ENCODE data around the gene INPP4A.
A peak's percentile ranks its signal among the peaks of the same experiment; 100 is the strongest.

The INPP4A gene

DNA sequence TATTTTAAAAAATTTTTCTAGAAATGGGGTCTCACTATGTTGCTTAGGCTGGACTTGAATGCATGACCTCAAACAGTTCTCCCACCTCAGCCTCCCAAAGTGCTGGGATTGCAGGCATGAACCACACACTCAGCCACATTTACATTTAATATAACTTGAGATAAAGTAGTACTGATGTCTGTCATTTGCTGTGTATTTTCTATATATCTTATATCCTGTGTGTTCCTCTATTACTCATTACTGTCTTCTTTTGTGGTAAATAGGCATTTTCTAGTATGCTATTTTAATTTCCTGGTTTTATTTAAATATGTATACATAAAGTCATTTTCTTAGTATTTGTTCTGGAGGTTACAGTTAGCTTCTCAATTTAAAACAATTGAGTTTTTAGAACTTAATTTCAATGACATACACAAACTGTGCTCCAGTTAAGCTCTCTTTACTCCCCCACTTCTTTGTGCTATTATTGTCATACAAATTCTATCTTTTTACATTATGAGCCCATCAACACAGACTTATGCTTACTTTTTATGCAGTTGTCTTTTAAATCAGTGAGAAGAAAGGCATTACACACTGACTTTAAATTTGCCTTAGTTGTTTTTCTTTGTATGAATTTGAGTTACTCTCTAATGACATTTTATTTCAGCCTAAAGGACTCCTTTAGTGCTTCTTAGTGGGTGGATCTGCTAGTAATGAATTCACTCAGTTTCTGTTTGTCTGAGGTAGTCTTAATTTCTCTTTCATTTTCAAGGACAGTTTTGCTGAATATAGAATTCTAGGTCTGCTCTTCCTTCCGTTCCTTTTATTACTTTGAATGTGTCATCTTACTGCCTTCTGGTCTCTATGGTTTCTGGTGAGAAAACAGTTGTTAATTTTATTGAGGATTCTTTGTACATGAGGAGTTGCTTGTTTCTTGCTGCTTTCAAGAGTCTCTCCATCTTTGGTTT, 6.2 kb upstream of the INPP4A start:
- no peak for DNase-seq

DNA sequence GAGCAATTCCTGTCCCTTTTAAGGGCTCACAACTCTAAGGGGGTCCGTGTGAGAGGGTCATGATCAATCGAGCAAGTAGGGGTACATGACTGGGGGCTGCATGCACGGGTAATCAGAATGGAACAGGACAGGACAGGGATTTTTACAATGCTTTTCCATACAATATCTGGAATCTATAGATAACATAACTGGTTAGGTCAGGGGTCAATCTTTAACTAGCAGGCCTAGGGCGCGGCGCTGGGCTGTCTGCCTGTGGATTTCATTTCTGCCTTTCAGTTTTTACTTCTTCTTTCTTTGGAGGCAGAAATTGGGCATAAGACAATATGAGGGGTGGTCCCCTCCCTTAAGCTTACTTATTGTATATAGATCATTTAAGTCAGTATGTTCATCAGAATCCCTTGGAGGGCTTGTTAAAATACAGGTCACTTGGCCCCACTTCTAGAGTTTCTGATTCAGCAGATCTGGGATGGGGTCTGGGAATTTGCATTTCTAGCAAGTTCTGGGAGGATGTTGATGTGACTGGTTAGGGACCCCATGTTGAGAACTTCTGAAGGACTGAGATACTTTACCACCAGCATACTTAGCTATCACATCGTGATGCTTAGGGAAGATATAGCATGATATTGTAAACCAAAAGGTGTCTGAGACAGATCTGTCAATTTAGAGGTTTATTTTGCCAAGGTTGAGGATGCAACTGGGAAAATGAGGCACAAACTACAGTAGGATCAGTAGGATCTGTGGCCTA, 2.8 kb upstream of the INPP4A start:
- no peak for DNase-seq

DNA sequence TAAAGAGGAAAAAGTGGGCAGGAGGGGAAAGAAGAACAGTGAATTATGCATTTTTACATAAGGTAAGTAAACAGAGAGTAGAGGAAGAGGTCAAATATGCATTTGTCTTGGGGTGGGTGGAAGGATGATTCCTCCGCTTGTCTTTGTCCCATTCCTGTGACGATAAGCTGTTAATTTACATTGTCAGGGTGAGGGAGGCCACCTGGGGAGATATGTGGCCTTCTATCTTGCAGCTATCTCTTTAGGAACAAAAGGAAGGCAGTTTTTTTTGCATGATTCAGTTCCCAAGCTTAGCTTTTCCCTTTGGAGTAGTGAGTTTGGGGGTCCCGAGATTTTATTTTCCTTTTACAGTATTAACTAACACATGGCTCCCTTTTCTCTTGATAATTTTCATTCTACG, 2.2 kb upstream of the INPP4A start:
- DNase-seq = no peak

DNA sequence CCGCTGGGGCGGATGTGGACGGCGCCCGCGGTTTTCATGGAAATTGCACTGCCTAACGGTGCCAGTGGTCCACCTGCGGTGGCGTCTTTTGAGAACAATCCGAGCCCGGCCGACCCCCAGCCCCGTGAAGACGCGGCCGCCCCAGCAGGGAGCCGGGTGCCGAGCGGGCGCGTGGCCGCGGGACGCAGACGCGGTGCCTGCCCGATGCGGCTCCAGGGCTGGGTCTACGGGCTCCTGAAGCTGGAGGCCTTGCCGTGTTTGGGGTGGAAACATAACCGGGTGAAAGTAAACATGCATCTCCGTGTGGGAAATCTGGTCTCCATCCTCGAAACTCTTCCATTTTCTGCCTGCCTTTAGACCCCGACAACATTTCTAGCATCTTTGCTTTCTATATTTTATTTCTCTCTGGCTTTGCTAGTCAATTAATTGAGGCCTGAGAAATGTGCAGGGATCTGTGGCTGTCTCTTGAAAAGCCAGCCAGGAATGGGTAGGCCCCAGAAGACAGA, 572 bp downstream of the INPP4A start:
- DNase-seq = peak; percentile 7

DNA sequence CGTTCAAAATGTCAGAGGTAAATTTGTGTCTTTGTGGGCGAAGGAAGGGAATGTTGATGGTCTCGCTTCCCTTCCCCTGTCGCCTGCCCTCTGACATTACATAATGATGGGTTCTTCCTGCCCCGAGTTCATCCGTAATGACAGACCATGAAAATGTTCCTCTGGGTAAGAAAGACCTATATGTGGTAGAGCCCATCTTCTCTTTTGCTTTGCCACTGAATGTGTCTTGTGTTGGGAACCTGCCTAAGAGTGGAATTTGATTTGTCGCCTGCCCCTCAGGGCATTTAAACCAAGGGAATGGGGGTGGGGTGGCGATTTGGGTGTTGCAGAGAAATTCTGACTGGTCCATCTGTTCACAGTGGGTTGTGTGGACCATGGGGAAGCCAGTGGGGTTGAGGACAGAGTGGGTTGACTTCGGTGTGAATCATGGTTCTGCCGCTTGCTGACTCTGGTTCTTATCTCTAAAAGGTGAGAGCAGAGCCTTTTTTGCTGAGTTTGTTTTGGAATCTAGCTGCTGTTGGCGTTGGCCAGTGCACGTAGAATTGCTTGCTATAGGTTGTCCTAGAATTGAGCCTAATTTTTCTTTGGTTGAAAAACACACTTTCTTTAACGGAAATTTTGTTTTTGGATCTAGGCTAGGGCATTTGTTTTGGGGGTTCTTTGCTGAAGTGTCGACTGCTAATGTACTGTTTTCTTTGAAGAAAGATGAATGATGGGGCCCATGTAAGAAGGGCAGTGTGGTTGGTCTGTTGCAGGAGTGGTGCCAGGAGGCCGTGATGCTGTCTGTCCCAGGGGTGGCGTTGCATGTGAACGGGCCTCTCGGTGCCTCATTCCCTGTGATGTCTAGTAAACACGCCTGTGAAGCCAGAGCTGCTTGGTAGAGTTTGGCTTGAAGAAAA, 1.3 kb downstream of the INPP4A start:
- DNase-seq = no peak

DNA sequence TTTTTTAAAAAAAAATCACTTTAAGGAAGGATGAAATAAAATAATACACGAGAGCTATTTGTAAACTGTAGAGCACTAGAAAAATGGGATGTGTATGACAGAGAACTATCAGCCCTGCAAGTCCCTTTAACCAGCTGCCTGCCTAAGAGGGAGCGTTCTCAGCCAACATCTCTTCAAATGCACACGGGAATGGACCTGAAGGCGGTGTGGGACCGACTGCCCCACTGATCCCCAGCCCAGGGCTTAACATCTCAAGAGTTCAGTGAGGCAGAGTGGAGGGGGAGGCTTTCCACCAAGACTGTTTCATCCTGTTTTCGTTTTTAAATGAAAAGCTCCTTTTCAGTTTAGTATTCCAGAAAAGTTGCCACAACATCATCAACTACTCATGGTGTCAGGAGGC, 2.2 kb downstream of the INPP4A start:
- no peak for DNase-seq

DNA sequence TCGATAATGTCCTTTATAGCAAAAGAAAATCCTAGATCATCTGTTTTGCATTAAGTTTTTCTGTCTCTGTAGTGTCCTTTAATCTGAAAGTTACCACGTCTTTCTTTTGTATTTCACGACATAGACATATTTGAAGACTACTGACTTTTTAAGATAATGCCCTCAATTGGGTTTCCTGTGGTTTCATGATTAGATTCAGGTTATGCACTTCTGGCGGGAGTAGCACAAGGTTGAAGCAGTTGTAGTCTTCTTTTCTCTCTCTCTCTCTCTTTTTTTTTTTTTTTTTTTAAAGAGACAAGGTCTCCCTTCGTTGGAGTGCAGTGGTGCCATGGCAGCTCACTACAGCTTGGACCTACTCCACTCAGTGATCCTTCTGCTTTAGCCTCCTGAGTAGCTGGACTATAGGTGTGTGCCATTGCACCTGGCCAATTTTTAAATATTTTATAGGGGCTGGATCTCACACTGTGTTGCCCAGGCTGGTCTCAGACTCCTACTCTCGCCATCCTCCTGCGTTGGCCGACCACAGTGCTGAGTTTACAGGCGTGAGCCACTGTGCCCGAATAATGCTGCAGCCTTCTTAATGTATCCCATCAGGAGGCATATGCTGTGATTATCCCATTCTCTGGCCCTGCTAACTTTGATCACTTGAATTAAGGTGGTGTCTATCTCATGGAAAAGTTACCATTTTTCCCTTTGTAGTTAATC, 3.9 kb downstream of the INPP4A start:
- no peak for DNase-seq

DNA sequence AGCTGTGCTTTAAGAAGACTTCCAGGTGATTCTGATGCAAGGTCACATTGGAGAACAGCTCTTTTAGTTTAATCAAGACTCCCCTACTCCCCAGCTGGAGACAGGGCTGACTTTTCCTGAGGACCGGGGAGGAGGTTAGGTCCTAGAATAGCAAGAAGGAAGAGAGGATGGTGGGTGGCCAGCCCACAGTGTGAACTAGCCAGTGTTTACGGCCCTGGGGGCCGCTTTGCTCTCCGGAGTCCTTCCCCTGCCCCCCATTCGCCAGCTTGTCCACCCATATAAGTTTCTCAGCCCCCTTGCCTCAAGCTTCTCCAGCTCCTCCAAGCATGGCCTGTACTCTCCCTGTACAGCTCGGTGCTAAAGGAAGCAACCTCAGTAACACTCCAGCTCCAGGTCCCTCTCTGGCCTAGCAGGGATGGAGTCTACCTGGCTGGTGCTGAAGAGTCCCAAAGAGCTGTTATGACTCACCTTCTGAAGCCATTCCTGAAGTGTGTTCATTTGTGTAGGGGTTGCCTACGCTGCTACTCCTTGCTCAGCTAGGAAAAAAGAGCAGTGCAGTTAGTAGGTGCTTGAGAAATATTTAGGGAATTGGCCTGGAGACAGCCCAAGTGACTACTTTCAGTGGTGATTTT, 7.9 kb downstream of the INPP4A start:
- no peak for DNase-seq

DNA sequence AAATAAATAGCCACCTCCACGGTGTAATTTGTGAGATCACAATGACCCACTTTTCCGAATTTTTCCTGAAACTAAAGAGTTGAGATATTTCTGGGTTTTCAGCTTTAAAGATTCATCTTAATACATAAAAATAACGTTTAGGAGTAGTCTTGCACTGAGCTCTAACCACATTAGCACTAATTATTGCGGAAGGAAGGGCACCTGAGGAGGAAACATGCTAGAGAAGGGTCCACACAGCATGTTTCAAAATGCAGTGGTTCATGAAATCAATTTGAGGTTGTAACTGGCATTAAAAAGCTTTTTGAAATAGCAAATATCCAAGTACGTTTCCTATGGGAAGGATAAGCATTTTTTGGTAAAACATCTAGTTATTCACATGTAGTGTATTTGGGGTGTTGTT, 8.4 kb downstream of the INPP4A start:
- no peak for DNase-seq

DNA sequence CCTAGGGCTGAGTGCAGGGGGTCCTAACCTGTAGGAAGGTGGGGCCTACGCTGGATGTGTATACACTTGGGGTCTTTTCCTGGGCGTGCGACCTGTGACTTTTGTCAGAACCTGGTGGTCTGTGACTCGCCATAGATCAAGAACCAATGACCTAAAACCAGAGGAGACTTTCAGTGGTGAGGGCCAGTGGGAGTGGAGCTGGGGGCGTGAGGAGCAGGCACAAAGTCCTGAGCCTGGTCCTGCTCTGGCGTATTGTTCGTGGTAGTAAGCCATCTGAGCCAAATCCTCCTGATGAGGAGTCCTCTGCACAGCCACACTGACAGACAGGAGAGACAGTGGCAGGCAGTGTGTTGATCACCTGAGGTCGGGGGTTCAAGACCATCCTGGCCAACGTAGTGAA, 8.9 kb downstream of the INPP4A start:
- DNase-seq = no peak

DNA sequence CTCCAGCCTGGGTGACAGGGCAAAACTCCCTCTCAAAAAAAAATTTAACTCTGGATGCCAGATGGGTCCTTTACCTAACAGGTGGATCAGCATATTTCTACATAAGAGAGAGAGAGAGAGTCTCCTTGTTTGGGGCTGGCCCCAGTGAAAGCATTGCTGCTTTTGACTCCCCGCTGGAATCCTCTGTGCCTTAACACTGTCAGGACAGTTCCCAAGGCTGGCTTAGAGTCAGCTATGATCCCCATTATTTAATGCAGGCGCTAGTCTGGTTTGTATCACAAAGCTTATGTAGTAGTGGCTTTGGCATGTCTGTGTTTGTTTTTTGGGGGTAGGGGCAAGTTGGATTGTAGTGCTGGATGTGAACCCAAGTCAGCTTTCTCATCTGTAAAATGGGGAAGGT, 9.4 kb downstream of the INPP4A start:
- DNase-seq = peak; percentile 23

DNA sequence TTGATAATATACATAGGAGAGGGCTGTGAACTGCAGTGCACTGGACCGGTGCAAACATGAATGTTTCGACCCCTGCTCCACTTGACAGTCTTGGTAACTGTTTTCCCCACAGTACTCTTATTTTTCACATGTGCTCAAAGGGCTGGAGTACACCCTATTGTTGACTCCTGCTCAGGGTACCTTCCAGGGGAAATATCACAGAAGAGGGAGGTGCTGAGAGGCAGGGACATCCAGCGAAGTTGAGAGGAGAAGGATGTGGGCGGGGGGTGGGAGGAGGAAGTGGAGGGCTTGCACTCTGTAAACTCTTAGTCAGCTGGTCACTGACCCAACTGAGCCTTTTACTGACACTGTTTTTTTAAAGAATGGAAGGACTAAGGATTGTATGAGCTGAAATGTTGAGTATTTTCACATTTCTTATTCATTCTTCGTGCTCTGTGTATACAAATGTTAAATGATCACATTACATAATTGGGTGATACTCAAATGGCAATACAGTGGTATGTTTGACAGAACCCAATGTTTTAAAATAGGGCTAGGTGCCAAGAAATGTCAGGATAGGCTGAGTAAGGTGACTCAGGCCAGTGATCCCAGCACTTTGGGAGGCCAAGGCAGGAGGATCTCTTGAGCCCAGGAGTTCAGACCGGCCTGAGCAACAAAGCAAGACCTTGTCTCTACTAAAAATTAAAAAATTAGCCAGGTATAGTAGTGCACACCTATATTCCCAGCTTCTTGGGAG, 10.0 kb downstream of the INPP4A start:
- DNase-seq = no peak

DNA sequence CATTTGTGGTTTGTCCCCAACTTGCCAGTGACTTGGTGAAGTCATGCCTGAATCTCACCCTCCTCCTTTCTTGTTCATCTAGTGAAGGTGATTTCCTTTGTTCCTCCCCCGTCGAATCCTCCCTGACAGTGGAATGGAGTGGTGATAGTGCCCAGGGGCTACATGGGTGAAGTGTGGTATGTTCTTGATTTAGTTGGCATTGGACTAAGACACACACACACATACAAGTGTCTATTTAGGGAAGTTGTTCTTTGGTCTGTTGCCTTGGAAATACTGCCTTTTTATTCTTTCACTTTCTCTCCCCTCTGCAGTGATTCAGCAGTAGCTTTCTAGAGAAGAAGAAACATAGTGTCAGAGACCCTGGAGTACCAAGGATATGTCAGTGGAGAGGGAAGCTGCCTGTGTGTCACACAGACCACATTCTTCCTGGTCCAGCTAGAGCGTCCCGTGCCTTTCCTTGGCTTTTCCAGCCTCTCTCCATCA, 10.9 kb downstream of the INPP4A start:
- no peak for DNase-seq

DNA sequence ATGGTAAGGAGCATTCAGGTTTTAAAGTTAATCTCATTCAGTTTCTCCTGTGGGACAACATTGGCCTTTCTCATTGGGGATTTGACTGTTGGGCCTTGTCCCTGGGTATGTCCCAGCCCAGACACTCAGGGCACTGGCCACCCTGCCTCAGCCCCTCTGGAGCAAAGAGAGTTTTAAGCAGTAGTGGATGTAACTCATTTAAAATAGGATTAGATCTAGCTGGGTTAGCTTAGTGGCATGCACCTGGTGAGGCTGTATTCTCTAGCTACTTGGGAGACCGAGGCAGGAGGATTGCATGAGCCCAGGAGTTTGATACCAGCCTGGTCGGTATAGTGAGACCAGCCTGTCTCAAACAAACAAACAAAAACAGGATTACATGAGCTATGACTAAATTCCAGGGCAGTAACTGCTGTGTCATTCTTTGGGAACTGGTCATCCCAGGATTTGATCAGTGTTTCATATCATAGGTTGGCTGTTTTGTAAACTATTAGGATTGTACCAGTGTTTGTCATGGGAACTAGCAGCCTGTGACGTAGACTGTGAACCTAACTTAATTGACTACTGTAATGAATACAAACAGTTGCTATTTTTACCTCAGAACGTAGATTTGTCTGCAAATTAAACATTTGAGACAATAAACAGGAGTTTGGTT, 12.5 kb downstream of the INPP4A start:
- peak; percentile 64 for DNase-seq

DNA sequence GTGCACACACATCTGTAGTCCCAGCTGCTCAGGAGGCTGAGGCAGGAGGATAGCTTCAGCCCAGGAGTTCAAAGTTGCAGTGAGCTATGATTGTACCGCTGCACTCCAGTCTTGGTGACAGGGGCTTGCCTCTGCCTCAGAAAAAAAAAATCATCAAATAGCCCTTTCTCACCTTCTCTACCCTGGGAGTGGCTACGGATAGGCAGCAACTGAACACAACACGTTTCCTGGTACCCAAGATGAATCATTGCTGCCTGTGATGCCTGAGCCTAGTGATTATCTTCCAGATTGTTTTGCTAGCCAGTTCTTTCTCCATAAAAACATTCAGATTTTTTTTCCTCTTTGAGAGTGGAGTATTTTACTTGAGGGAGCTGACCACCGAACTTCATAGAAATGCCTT, 13.5 kb downstream of the INPP4A start:
- DNase-seq = peak; percentile 12

DNA sequence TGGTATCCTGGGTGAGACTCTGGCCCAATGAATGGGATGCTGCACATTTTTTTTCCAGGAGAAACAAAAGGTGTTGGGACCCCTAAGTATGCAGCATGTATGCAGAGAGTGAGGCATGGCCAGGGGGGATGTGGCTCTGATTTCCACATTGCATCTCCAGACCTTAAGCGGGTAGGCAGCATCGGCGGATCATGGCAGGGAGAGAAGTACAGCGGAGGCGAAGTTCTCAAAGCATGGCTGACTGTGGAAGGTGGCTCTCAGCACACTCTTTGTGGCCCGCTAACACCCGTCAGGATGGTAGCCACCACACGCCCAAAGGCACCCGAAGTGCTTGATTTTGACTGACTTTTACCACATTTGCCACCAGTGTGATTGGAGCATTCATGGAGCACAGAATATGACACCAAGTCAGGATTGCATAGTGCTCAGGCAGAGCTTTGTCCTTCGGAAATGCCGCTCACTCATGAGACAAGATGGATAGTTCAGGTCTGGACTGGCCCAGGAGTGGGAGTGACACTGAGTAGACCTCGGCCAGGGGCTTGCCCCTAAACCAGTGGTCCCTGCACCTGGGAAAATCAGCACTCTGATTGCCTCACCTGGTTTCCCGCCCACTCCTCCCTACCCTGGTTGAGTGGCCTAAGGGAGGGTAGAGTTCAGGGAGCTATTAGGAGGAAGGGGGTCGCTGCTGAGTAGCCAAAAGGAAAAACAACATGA, 14.2 kb downstream of the INPP4A start:
- DNase-seq = no peak

DNA sequence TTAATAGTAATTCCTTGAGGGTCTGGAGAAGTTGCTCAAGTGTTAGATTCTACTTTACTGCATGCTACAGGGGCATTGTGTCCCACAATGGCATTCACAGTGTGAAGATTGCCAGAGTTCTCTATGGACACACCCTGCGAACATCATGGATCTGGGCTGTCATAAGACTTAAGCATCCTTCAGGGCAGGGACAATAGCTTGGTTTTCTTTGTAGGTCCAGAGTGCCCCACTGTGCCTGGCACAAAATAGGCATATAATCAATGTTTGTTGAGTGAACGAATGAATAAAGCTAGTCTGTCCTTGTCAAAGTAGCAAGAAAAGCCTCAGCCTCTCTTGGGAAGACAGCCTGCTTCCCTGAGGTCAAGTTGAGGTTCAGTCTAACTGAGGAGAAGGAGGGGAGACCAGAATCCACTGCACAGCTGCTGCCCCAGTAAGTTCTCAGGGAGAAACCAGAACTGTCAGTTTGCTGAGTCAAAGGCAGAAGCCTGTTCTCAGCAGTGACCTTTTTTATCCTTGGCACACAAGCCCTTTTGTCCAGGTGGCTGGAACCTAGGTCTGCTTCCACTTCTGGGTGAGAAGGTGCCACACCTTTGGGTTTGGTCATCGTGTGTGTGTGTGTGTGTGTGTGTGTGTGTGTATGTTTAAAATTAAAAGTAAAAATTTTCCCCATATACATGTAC, 15.0 kb downstream of the INPP4A start:
- DNase-seq = no peak

DNA sequence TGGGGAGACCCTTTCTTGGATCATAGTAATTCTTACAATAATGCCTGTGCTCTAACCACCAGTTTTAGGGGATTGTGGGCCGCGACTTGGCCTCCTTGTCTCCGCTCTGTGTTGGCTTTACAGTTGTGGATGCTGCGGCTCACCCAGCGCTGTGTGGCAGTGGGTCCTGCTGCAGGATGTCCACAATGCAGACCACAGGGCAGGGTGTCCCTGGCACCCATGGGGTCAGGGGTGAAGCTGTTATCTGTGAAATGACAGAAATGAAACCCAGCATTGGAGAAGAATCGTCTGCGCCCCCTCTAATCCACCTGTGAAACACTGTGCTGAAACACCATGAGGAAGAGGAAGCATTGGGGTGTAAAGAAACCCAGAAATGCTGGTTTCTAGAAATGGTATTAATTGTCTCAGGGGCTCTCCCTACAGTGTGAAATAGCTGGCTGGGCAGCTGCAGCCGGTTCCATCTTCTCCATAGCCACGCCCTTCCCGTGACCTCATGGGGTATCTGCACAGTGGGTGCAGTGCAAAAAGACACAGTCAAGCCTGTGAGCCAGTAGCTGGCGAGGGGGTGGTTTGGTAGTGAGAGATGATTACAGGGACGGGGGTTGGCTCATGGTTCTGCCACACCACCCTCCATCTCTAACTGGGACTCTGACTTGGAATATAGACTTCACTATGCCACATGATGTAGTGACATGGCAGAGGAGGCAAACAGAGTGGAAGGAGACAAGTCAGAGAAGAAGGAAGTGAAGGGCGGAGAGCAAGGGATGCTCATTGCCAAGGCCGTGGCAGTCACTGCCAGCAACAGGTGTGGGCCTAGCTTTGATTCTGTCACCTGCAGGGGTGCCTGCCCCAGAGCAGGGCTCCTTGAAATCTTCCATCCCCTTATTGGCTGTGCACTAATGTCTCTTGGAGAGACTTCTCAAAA, 16.2 kb downstream of the INPP4A start:
- DNase-seq = no peak

All from fibroblast of skin of right biceps (primary cell).